GM19193 (cell line): Measurements from ENCODE around the gene MAPK14.

Experiments
- POLR2A ChIP-seq: IDR thresholded peaks from 4 replicates; pipeline ENCODE4 v1.6.1; 2011; ENCODE audit not compliant: insufficient read depth, insufficient read length; ENCODE audit errors: extremely low read depth

MAPK14 gene

DNA sequence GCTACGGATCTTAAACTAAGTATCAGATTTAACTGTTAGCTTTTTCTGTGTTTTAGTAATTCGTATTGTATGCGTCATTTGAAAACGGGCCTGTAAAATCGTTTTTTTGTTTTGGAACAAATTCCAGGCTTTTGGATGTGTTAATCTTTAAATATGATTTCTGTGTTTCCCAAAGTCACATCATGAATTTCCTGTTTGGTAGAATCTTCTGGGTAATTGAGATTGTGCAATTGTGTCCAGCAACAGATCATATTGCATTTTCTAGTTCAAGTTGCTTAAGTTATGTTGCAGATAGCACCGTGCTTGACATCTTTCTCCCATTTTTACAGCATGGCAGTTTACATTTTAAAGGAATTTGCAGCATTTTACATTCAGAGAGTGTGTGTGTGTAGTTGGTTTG lies 1.9 kb downstream of the MAPK14 start:
- no peak for TF ChIP-seq POLR2A

DNA sequence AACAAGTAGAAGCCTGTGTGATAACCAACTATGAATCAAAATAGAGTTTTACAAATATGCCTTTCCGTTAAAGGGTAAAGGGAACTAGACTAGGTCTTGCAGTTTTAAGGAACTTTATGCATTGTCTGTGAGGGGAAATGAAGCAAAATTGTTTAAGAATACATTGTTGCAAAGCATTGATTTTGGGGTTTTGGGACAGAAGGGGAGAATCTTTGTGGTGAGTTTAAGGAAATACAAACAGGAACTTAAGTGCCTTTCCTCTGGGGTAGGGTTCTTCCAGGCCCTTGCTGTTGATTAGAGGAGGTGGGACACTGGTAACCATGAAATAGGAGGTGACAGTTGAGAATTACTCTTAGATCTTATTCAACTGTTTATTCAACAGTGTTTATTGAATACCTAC lies 4.7 kb downstream of the MAPK14 start:
- TF ChIP-seq POLR2A, result no peak

DNA sequence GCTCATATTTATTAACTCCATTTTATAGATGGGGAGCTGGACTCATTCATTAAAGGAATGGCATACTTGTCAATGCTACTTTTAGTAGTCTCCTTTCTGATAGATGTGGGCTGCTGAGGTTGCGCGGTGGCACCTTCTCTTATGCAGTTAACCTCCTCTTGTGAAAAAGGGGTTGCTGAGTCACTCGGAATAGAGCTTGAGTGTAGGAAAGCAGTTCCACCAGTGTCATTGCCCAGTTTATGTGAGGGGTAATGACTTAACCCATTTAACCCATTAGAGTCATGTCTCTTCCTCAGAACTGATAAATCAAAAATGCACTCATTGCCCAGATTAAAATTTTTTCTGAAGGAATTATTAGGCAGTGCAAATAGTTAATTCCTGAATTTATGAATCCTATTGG lies 6.3 kb downstream of the MAPK14 start:
- no peak for TF ChIP-seq POLR2A

DNA sequence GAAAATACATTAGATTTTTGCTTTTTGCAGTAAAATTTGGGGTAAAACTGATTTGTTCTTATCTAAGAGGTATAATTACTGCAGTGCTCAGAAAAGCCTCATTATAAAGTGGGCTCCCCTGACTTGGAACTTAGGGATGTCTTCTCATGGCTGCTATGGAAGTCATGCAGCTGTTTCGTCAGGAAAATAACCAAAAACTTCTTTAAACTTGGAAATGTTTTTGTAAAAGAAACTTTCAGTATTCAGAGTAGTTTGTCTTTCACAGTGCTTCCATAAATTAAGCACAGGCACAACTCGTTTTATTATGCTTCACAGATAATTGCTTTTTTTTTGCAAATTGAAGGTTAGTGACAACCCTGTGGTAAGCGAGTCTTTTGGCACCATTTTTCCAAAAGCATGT lies 6.8 kb downstream of the MAPK14 start:
- no peak for TF ChIP-seq POLR2A

DNA sequence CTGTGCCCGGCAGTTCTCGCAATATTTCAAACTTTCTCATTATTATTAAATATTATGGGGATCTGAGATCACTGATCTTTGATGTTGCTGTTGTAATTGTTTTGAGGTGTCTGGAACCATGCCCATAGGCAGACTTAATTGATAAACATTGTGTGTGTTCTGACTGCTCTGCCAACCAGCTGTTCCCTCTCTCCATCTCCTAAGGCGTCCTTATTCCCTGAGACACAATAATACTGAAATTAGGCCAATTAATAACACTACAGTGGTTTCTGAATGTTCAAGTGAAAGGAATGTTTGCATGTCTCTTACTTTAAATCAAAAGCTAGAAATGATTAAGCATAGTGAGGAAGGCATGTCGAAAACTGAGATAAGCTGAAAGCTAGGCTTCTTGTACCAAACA lies 7.6 kb downstream of the MAPK14 start:
- TF ChIP-seq POLR2A, result no peak

DNA sequence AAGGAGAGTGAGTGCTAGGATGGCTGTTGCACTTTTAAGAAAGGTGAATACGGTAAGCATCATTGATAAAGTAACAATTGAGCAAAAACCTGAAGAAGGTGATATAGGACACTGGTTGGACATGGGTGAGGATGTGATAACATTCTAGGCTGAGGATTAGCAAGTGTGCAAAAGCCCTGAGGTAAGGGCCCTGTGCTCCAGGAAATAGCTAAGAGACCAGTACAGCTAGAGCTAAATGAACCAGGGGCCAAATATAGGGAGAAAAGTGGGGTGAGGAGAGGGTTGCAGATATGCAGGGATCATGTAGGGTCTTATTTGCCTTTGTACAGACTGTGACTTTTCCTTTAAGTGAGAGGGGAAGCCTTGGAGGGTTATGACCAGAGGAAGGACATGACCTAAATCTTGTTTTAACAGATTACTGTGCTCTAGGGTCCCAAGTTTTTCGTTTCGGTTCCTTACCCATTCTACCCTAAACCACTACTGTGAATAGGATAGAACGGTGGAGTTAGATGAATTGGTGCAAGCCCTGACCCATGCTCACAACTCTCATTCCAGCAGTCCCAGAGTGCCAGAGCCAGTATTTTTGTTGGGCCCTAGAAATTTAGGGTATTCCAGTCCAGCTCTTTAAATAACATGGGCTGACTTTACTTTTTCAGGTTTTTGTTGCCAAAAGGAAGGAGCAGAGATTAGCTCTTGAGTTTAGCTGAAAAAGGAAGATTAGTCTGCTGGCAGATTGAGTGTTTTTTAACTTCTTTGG lies 10.7 kb downstream of the MAPK14 start:
- no peak for TF ChIP-seq POLR2A

DNA sequence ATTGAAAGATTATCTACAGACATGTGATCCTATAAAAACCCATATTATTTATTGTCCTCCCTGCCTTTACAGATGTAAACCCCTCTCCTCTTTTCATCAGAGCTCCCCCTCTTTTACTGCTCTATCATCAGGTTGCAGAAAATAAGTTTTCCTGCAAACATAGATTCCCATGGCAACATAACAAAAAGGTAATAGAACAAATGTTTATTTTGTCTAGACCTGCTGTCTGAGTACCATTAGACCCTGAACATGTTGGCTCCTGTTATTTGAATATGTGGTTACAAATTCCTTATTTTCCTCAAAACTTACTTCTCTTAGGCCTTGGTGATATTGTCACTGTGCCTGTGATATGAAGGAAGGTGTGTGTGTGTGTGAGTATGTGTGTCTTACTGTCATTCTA lies 11.5 kb downstream of the MAPK14 start:
- TF ChIP-seq POLR2A, result no peak

DNA sequence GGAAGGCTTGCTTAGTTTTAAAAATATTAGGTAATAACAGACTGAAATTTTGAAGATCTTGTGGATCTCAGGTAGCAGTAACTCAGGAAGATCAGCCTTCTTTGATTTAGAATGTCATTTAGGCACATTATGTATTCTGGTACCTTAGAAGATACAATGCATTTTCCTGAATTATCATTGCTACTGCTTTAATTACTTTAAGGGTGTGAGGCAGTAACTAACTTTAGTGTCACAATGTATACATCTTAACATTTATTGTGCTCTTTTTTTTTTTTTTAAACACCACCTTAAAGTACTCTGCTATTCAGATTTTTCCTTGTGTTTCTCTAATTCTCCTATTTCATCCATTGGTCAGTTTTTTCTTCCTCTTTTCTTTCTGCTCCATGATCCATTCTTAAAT lies 13.3 kb downstream of the MAPK14 start:
- no peak for TF ChIP-seq POLR2A

DNA sequence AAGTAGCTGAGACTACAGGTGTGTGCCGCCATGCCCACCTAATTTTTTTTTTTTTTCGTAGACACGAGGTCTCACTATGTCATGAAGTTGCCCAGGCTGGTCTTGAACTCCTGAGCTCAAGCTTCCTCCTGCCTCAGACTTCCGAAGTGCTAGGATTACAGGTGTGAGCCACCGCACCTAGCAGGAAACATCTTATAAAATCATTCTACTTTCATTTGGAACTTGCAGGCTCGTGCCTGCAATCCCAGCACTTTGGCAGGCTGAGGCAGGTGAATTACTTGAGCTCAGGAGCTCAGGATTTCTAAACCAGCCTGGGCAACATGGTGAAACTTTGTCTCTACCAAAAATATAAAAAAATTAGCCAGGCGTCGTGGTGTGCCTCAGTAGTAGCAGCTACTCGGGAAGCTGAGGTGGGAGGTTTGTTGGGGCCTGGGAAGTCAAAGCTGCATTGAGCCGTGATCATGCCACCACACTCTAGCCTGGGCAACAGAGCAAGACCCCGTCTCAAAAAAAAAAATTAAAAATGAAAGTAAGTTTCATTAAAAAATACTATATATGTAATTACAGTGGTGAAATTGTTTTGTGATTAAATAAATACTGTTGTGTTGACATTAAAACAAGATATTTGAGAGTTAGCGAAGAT lies 15.1 kb downstream of the MAPK14 start:
- TF ChIP-seq POLR2A, result no peak

DNA sequence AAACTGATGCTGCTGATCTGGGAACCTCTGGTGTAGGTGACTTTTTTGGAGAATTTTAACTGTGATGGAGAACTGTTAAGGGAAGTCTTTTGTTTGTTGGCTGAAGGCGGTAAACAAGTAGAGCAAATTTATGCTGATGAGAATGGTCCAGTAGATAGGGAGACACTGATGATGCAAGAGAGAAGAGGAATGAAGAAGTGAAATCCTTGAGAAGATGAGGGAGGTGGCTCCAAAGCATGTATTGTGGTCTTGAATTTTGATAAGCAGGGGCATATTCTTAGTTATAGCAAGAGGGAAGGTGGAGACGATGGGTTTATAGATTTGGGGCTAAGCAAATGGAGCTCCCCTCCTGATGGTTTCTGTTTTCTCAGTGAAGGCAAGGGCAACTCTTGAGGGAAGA lies 22.0 kb downstream of the MAPK14 start:
- no peak for TF ChIP-seq POLR2A

DNA sequence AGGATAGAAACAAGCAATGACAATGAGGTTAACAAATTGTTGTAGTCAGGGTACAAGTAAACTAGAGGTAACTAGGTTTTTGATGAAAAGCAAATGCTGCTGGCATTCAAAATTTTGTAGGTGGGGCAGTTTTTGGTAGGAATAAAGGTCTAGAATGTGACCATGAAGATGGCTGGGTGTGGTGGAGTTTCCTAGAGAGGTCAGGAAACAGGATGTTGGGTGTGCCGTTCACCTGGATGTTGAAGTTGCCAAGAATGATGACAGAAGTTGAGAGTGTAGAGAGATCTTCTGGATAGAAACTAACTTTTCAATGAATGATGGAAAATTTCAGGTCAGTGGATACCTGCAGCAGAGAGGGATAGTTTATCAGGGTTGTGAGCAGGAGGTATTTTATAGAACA lies 22.7 kb downstream of the MAPK14 start:
- TF ChIP-seq POLR2A, result no peak

DNA sequence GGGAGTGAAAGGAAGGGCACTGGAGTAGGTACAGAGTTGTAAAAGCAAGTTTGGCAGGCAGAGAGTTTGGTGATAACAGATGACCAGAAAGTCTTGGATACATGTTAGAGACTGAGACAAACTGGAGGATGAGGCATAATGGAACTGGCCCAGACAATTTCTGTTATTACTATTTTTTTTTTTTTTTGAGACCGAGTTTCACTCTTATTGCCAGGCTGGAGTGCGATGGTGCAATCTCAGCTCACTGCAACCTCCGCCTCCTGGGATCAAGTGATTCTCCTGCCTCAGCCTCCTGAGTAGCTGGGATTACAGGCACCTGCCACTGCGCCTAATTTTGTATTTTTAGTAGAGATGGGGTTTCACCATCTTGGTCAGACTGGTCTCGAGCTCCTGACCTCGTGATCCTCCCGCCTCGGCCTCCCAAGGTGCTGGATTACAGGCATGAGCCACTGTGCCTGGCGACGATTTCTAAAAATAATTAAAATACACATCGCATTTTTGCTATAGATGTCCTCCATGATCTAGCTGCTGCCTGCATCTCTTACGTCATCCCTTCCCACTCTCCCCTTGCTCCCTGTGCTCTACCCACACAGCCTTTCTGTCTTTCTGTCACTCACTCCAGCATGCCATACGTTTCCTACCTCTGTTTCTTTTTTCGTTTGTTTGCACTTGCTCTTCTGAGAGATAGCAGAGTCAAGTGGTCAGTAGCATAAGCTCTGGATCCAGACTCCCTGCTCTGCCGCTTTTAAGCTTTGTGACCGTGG lies 23.5 kb downstream of the MAPK14 start:
- no peak for TF ChIP-seq POLR2A

DNA sequence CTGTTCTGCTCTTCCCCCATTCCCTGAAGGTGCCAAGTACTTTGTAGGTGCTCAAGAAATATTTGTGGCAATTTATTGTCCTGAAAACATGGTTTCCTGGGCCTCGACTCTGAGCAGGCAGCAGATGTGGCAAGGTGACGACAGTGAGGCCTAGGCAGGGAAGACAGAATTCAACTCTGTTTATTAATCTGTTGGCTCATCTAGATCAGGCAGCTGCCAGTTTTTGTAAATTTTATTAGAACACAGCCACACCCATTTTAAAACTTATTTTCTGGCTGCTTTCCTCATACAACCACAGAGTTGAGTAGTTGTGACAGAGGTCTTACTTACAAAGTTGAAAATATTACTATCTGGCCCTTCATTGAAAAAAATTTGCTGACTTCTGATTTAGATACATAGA lies 24.5 kb downstream of the MAPK14 start:
- TF ChIP-seq POLR2A, result no peak

DNA sequence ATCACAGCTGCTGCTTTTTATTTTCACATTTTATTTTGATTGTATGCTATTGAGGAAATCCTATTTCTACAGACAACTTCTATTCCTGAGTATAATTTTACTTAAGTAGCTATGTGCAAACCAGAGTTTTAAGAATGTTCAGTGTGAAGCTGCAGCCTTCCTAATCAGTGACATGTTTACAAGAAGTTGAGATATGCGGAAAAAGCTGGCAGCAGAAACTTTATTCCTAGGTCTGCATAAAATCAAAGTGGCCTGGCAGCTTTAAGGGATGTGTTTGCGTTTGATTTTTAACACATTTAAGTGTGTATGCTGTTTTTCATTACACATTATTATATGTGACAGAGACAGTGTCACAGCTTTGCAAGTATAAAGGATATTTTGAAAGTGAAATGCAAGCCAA lies 26.3 kb downstream of the MAPK14 start:
- TF ChIP-seq POLR2A, result no peak

DNA sequence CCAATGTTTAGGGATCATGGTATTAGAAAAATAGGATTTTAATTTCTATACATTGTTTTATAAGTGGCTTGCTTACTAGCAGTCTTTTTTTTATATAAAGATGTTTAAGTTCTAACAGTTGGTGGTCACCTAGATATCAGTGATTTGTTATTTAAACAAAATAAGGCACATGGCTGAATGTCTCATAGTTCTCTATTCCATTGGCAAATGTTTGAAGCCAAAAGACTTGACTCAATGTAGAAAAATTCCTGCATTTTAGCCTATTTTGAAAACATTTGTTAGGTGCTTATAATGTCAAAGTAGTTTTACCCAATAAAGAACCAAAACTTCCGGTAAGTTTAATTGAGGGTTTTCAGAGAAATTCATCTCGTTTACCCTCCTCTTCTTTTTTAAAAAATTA lies 26.8 kb downstream of the MAPK14 start:
- TF ChIP-seq POLR2A, result no peak

DNA sequence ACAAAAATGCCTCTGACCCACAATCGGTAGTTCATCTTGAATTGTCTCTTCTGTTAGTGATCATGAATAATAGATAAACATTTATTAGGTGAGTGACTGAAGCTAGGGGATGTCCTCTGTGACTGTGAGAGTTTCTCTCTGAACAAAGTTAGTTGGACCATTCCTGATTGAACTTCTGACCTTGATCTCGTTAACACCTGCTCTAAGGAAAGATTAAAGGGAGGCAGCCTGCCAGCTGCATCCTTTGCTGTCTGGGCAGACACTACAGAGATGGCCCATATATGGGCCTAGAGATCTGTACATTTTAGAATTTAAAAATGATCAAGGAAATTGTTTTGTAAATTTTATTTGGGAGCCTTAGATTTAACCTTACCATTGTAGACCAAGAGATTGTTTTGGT lies 27.3 kb downstream of the MAPK14 start:
- TF ChIP-seq POLR2A, result no peak
